Astrocyte (in vitro differentiated cells and primary cell): ENCODE data around the gene TMOD1. TPM values are rescaled to one million over a fixed set of nuclear protein-coding genes. Genes with fewer than 3 reads are reported as not detected.

Experiments
- DNase-seq: peaks from one replicate; pipeline ENCODE4 v3.0.0-alpha.2; 2010; ENCODE audit warnings: low read depth
- FAIRE-seq: peaks from 2 replicates; lab custom pipeline; 2011; peaks lifted over from hg19 to GRCh38; lab: Jason Lieb, UNC
- H2AFZ ChIP-seq: 2 replicates; pipeline ENCODE4 v1.6.0; 2012; ENCODE audit warnings: low read depth, low read length, inconsistent platforms
- H3K27ac ChIP-seq: 2 replicates; pipeline ENCODE4 v1.5.1; 2011; ENCODE audit warnings: low read depth, low read length, inconsistent platforms
- H3K27me3 ChIP-seq: 2 replicates; pipeline ENCODE4 v1.6.0; 2011; ENCODE audit warnings: low read length, inconsistent platforms; ENCODE audit not compliant: insufficient read depth
- H3K36me3 ChIP-seq: 2 replicates; pipeline ENCODE4 v1.5.1; 2011; ENCODE audit warnings: low read length, inconsistent platforms; ENCODE audit not compliant: insufficient read depth
- H3K4me1 ChIP-seq: 2 replicates; pipeline ENCODE4 v1.5.1; 2011; ENCODE audit warnings: low read length, inconsistent platforms; ENCODE audit not compliant: insufficient read depth
- H3K4me2 ChIP-seq: 2 replicates; pipeline ENCODE4 v1.6.0; 2012; ENCODE audit warnings: low read length, inconsistent platforms
- H3K4me3 ChIP-seq: 2 replicates; pipeline ENCODE4 v1.5.1; 2011; ENCODE audit warnings: low read depth, mild to moderate bottlenecking, low read length, inconsistent platforms; ENCODE audit not compliant: insufficient read depth
- H3K79me2 ChIP-seq: 2 replicates; pipeline ENCODE4 v1.6.0; 2012; ENCODE audit warnings: mild to moderate bottlenecking, low read length, inconsistent platforms; ENCODE audit not compliant: insufficient read depth
- H3K9ac ChIP-seq: 2 replicates; pipeline ENCODE4 v1.6.0; 2012; ENCODE audit warnings: mild to moderate bottlenecking, low read length, inconsistent platforms
- H3K9me3 ChIP-seq: 2 replicates; pipeline ENCODE4 v1.5.1; 2012; ENCODE audit warnings: low read depth, mild to moderate bottlenecking, low read length, inconsistent platforms; ENCODE audit not compliant: insufficient read depth
- H4K20me1 ChIP-seq: 2 replicates; pipeline ENCODE4 v1.6.0; 2012; ENCODE audit warnings: low read length, inconsistent platforms; ENCODE audit not compliant: insufficient read depth
- H3K27ac Mint-ChIP-seq: one replicate; pipeline ENCODE4 v1.8.0; 2021; ENCODE audit warnings: mild to moderate bottlenecking, mixed read lengths; ENCODE audit not compliant: unreplicated experiment
- H3K27me3 Mint-ChIP-seq: one replicate; pipeline ENCODE4 v1.8.0; 2021; ENCODE audit warnings: low read depth, mixed read lengths; ENCODE audit not compliant: unreplicated experiment
- H3K36me3 Mint-ChIP-seq: one replicate; pipeline ENCODE4 v1.8.0; 2021; ENCODE audit warnings: low read depth, mixed read lengths; ENCODE audit not compliant: unreplicated experiment
- H3K4me1 Mint-ChIP-seq: one replicate; pipeline ENCODE4 v1.8.0; 2021; ENCODE audit warnings: low read depth, mixed read lengths; ENCODE audit not compliant: unreplicated experiment
- H3K4me3 Mint-ChIP-seq: one replicate; pipeline ENCODE4 v1.8.0; 2021; ENCODE audit warnings: mild to moderate bottlenecking, moderate library complexity, mixed read lengths; ENCODE audit not compliant: unreplicated experiment
- H3K9me3 Mint-ChIP-seq: one replicate; pipeline ENCODE4 v1.8.0; 2021; ENCODE audit warnings: mild to moderate bottlenecking, mixed read lengths; ENCODE audit not compliant: unreplicated experiment
- EZH2 ChIP-seq: IDR thresholded peaks from 2 replicates; pipeline ENCODE4 v1.6.1; 2012; ENCODE audit warnings: mild to moderate bottlenecking, low read length, inconsistent platforms; ENCODE audit not compliant: insufficient read depth
- total RNA-seq: library from RNA; stranded (reverse); gene quantifications from 2 replicates; pipeline ENCODE4 v1.2.1, GENCODE V29; 2021
- TF ChIP-seq, protein P1 (sequence below): IDR thresholded peaks from 2 replicates; pipeline ENCODE4 v1.5.1; 2011; ENCODE audit warnings: low read depth, mild to moderate bottlenecking, inconsistent platforms, low read length, moderate library complexity; ENCODE audit not compliant: insufficient read depth

Gene TMOD1
- total RNA-seq, 1 donor from 2014 or later, result 0.48 TPM

DNA sequence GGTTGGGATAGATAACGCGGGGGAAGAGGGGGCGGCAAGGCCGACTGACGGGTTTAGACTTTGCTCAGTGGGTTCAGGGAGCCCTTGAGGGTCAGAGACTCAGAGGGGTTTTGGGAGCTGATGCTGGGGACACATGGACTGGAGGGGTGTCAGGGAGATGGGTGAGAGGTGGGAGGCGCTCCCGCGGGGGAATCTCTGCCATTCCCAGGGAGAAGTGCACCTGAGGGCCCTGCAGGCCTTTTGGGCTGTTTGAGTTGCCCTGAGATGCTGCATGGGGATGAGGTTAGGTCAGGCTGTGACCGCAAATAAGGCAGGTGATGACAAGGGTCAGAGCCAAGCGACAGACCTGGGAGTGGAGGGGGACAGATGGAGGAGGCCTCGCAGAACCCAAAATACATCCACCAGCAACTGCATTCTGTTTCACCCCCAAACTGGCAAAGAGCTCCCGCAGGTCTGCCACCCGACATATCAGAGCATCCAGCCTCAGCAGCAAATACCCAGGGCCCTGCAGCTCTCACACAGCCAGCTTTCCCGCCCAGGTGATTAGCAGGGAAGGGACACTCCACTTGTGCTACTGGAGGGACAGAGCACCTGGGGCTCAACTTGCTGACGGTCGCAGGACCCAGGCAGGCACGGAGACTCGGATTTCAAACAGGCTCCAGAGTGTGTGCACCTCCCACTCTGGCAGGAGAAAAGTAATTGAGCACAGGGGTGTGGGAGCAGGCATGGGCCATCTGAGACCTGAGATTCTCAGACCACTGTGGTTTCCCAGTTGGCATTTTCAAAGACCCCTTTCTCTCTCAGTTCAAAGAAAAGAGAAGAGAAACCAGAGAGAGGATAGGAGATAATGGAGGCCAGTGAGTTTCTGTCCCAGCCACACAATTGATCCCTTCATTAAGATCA lies 26.4 kb downstream of the TMOD1 start:
- no peak for DNase-seq
- no peak overlapping the region for H3K4me3 ChIP-seq
- no peaks in the 10 kb centered on the region for H3K9me3 ChIP-seq
- Mint-ChIP-seq H3K4me1 (peaks cover 2% of the 10 kb centered on the region), H3K27me3 (peaks cover 41% of the 10 kb centered on the region), H3K4me3 (no peak overlapping the region), H3K27ac (peak overlapping the region; percentile 42), H3K9me3 (no peaks in the 10 kb centered on the region), H3K36me3 (no peaks in the 10 kb centered on the region)
- peaks cover 2% of the 10 kb centered on the region for H3K27me3 ChIP-seq
- H3K4me2 ChIP-seq, result no peak overlapping the region
- H3K4me1 ChIP-seq, result no peaks in the 10 kb centered on the region
- TF ChIP-seq, protein P1, sequence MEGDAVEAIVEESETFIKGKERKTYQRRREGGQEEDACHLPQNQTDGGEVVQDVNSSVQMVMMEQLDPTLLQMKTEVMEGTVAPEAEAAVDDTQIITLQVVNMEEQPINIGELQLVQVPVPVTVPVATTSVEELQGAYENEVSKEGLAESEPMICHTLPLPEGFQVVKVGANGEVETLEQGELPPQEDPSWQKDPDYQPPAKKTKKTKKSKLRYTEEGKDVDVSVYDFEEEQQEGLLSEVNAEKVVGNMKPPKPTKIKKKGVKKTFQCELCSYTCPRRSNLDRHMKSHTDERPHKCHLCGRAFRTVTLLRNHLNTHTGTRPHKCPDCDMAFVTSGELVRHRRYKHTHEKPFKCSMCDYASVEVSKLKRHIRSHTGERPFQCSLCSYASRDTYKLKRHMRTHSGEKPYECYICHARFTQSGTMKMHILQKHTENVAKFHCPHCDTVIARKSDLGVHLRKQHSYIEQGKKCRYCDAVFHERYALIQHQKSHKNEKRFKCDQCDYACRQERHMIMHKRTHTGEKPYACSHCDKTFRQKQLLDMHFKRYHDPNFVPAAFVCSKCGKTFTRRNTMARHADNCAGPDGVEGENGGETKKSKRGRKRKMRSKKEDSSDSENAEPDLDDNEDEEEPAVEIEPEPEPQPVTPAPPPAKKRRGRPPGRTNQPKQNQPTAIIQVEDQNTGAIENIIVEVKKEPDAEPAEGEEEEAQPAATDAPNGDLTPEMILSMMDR, result no peak
- TF ChIP-seq EZH2, result no peak
- H3K79me2 ChIP-seq, result no peaks in the 10 kb centered on the region
- no peak overlapping the region for H3K9ac ChIP-seq
- H4K20me1 ChIP-seq, result no peaks in the 10 kb centered on the region
- no peak overlapping the region for H3K27ac ChIP-seq
- no peaks in the 10 kb centered on the region for H3K36me3 ChIP-seq
- FAIRE-seq, result no peak
- H2AFZ ChIP-seq, result no peak overlapping the region

DNA sequence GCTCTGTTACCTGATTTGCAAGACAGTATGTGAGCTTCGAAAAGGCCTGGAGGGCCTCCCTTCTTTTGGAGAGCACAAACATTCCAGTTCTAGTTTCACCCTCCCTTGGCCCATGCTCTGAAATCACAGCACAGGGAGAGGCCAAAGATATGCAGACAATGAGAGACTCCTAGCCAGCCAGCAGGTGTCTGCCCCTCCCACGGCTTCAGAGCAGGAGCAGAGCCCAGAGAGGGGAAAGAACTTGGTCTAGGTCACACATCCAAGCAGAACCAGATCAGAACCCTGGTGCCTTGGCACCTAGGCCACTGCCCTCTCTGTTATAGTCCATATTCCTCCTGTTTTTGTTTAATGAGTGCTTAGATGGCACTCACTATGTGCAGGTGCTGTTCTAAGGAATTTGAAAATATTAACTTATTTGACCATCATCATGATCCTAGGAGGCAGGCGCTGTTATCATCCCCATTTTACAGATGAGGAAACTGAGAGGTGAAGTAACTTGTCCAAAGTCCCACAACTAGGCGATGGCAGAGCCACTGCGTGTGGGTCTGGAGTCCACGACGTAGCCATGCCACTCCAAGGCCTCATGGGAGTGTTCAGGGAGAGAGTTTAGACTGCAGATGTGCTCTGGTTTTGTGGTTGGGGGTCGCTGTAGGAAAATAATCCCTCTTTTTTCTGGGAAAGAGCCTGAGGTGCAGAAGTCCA lies 27.2 kb downstream of the TMOD1 start:
- no peaks in the 10 kb centered on the region for H3K79me2 ChIP-seq
- no peak overlapping the region for H2AFZ ChIP-seq
- Mint-ChIP-seq H3K4me1 (peaks cover 2% of the 10 kb centered on the region), H3K27ac (no peak overlapping the region), H3K4me3 (no peak overlapping the region), H3K36me3 (no peaks in the 10 kb centered on the region), H3K9me3 (no peaks in the 10 kb centered on the region), H3K27me3 (peaks cover 40% of the 10 kb centered on the region)
- DNase-seq (no peak), FAIRE-seq (no peak)
- H3K27ac ChIP-seq, result no peak overlapping the region
- H4K20me1 ChIP-seq, result no peaks in the 10 kb centered on the region
- no peaks in the 10 kb centered on the region for H3K36me3 ChIP-seq
- H3K4me1 ChIP-seq, result no peaks in the 10 kb centered on the region
- TF ChIP-seq, protein P1, result no peak
- TF ChIP-seq EZH2, result no peak
- H3K9me3 ChIP-seq, result no peaks in the 10 kb centered on the region
- H3K9ac ChIP-seq, result no peak overlapping the region
- H3K4me2 ChIP-seq, result no peak overlapping the region
- no peak overlapping the region for H3K4me3 ChIP-seq
- peaks cover 2% of the 10 kb centered on the region for H3K27me3 ChIP-seq
